ENCODE measurements around the gene KDM2B. TPM values are rescaled to one million over a fixed set of nuclear protein-coding genes. Genes with fewer than 3 reads are reported as not detected.

The KDM2B gene
- total and polyA plus RNA-seq, 2 donors (not counting 1 experiment from before 2014, with no cell fraction given) = 108 to 126 TPM

GRCh38 chr12:121570467-121571283, 10.1 kb downstream of the KDM2B start:
- Histone ChIP-seq H3K79me2 (ENCODE audit: control insufficient read depth, insufficient read depth, low read length) (no peaks in the 10 kb centered on the region), H2AFZ (ENCODE audit: insufficient read depth, low read depth, low read length, poor library complexity, severe bottlenecking) (no peak overlapping the region), H3K36me3 (replicated peaks in 1 of 2; ENCODE audit: control extremely low read depth in 1 of 2, control insufficient read depth in 1 of 2, extremely low read depth in 1 of 2, insufficient read depth in 2 of 2, low read length in 1 of 2) (peaks cover 0 to 18% of the 10 kb centered on the region in 2 experiments), H3K9ac (ENCODE audit: low read length) (no peak overlapping the region), H3K4me2 (replicated peaks; ENCODE audit: low read depth, low read length, poor library complexity, severe bottlenecking) (no peak overlapping the region), H3K9me3 (ENCODE audit: control extremely low read depth in 1 of 3, control insufficient read depth in 2 of 3, insufficient read depth in 1 of 3, low read length in 2 of 3) (no peaks in the 10 kb centered on the region), H3K4me1 (ENCODE audit: control insufficient read depth in 2 of 2, insufficient read depth in 2 of 2, low read length in 2 of 2) (no peaks in the 10 kb centered on the region), H3K4me3 (ENCODE audit: control extremely low read depth in 1 of 5, extremely low read depth in 1 of 5, insufficient read depth in 1 of 5, low read depth in 2 of 5, low read length in 4 of 5) (no peak overlapping the region), H3K27ac (ENCODE audit: low read length in 2 of 2) (no peak overlapping the region), H4K20me1 (ENCODE audit: control insufficient read depth, insufficient read depth, low read length, poor library complexity, severe bottlenecking) (no peaks in the 10 kb centered on the region), H3K27me3 (replicated peaks in 1 of 4; ENCODE audit: control extremely low read depth in 1 of 4, control insufficient read depth in 3 of 4, insufficient read depth in 4 of 4, low read length in 3 of 4) (no peaks in the 10 kb centered on the region)
- ATAC-seq (ENCODE audit: low read depth) (no peak), DNase-seq (no peak)
- TF ChIP-seq CTCF (IDR thresholded peaks at IDR 0.05) = no peak
- 100% methylated on average over 3 of the region's 5 CpGs for WGBS (ENCODE audit: insufficient coverage)
- ChIA-PET POLR2A (no interaction called here), CTCF (interaction anchor here (0.9 to 1.4 kb wide), 2 partner anchors 18 to 112 kb away, joined by 3 to 4 read pairs; no protein-coding TSS in a partner anchor)
- Mint-ChIP-seq H3K4me3 (no peak overlapping the region), H3K27me3 (no peaks in the 10 kb centered on the region), H3K27ac (peak overlapping the region; percentile 18), H3K4me1 (peaks cover 4% of the 10 kb centered on the region), H3K9me3 (ENCODE audit: insufficient read depth) (no peaks in the 10 kb centered on the region)
- intact Hi-C loops (cut with micrococcal nuclease) = no loop called here

DNA sequence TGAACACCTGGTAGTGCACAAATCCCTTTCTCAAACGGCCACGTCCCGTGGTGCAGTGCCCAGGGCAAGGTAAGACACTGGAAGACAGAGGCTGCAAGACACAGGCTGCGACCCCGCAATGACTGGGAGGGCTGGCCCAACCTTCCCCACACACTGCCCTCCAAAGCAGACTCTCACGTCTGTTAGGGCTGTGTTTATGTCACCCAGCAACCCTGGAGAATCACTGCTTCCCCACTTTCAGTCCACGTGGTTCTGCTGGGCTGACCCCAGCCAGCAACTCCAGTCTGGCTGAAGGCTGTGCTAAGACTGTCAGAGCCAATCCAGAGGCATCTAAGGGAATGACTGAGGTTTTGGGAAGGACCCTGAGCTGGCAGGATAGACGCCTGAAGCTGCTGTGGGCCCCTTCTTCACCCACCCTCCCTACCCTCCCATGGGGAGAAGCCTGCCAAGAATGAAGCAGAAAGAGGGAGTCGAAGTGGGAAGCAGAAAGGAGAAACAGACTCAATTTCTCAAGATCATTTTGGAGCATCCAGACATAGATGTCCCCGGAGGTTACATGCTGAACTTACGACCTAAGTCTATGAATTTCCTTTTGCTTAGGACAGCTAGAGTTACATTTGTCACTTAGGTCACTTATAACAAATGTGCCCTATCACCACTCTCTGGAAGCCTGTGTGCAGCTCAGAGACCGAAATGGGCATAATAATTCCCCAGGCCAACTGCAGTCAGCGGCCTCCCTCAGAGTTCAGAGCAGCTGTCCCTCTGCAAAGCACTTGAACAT, 11.7 kb downstream of the KDM2B start:
- TF ChIP-seq CTCF (IDR thresholded peaks at IDR 0.05) (no peak), EZH2 (IDR thresholded peaks at IDR 0.05; ENCODE audit: borderline replicate concordance, insufficient read depth, low read depth, low read length, poor library complexity, severe bottlenecking) (no peak)
- Mint-ChIP-seq H3K9me3 (ENCODE audit: insufficient read depth) (no peaks in the 10 kb centered on the region), H3K27ac (peak overlapping the region; percentile 10), H3K4me1 (peaks cover 4% of the 10 kb centered on the region), H3K4me3 (no peak overlapping the region), H3K27me3 (no peaks in the 10 kb centered on the region)
- H3K9me3 ChIP-seq (ENCODE audit: control extremely low read depth in 1 of 3, control insufficient read depth in 2 of 3, insufficient read depth in 1 of 3, low read length in 2 of 3) = no peaks in the 10 kb centered on the region
- H3K27me3 ChIP-seq (replicated peaks in 1 of 4; ENCODE audit: control extremely low read depth in 1 of 4, control insufficient read depth in 3 of 4, insufficient read depth in 4 of 4, low read length in 3 of 4) = no peaks in the 10 kb centered on the region
- H3K36me3 ChIP-seq (replicated peaks in 1 of 2; ENCODE audit: control extremely low read depth in 1 of 2, control insufficient read depth in 1 of 2, extremely low read depth in 1 of 2, insufficient read depth in 2 of 2, low read length in 1 of 2) = peaks cover 0 to 7% of the 10 kb centered on the region in 2 experiments
- H2AFZ ChIP-seq (ENCODE audit: insufficient read depth, low read depth, low read length, poor library complexity, severe bottlenecking) = no peak overlapping the region
- no peak for DNase-seq
- POLR2A ChIA-PET = interaction anchor here (0.6 to 1.1 kb wide), 5 partner anchors 10 to 1100 kb away, joined by 3 to 10 read pairs (median 4); no protein-coding TSS in a partner anchor
- no peak overlapping the region for H3K4me3 ChIP-seq (ENCODE audit: control extremely low read depth in 1 of 5, extremely low read depth in 1 of 5, insufficient read depth in 1 of 5, low read depth in 2 of 5, low read length in 4 of 5)
- no peak overlapping the region for H3K9ac ChIP-seq (ENCODE audit: low read length)
- no peak for ATAC-seq (ENCODE audit: low read depth)
- CTCF ChIA-PET = interaction anchor here (0.7 to 1.4 kb wide), 5 partner anchors 9 to 113 kb away, joined by 3 to 5 read pairs (median 3); no protein-coding TSS in a partner anchor
- no peak overlapping the region for H3K27ac ChIP-seq (ENCODE audit: low read length in 2 of 2)
- no peaks in the 10 kb centered on the region for H3K79me2 ChIP-seq (ENCODE audit: control insufficient read depth, insufficient read depth, low read length)
- H3K4me2 ChIP-seq (replicated peaks; ENCODE audit: low read depth, low read length, poor library complexity, severe bottlenecking) = no peak overlapping the region
- no peaks in the 10 kb centered on the region for H3K4me1 ChIP-seq (ENCODE audit: control insufficient read depth in 2 of 2, insufficient read depth in 2 of 2, low read length in 2 of 2)
- H4K20me1 ChIP-seq (ENCODE audit: control insufficient read depth, insufficient read depth, low read length, poor library complexity, severe bottlenecking) = no peaks in the 10 kb centered on the region
- 88% methylated on average over 12 of the region's 13 CpGs for WGBS (ENCODE audit: insufficient coverage)
- intact Hi-C loops (cut with micrococcal nuclease) = no loop called here
